Naive thymus-derived CD8-positive, alpha-beta T cell (primary cell): Measurements from ENCODE around the gene EPHA1. TPM values are rescaled to one million over a fixed set of nuclear protein-coding genes. Genes with fewer than 3 reads are reported as not detected.
"Not testable (repeated sequence)": the region's sequence is repeated elsewhere in the genome, so short reads cannot be mapped to it uniquely, and the experiment has no call there.

ENCODE experiments used
- ATAC-seq, 2 donors: fragments of 150-1000 bp; cut with Tn5 transposase in 1 of 2; sonication (Bioruptor Pico), chemical (Tn5 transposase) in 1 of 2; 1 replicate in 1 of 2; 2 replicates in 1 of 2; pipeline ENCODE4 v1.10.0; 2021; ENCODE audit warnings: mild to moderate bottlenecking in 2 of 2, moderate library complexity in 2 of 2
- POLR2A ChIA-PET: fragments of 350-600 bp; sonication (Branson Sonifier 250); formaldehyde crosslinking; loops from one replicate; lab custom pipeline; 2021; ENCODE audit warnings: antibody characterized with exemption; lab: Charles Lee
- DNase-seq, 10 donors: peaks; one replicate each; pipeline versions ENCODE4 v3.0.0 to v3.0.0-alpha.2; 2020 to 2022
- H3K27ac Mint-ChIP-seq, 10 donors: one replicate each; pipeline ENCODE4 v1.8.0; 2020 to 2022; ENCODE audit warnings: mild to moderate bottlenecking in 10 of 10, mixed read lengths in 10 of 10, moderate library complexity in 4 of 10, inconsistent platforms in 1 of 10
- H3K27me3 Mint-ChIP-seq, 5 donors: one replicate each; pipeline ENCODE4 v1.8.0; 2021 to 2022; ENCODE audit warnings: mixed read lengths in 5 of 5
- H3K36me3 Mint-ChIP-seq, 3 donors: one replicate each; pipeline ENCODE4 v1.8.0; 2020 to 2022; ENCODE audit warnings: mixed read lengths in 3 of 3, mild to moderate bottlenecking in 2 of 3, inconsistent platforms in 1 of 3
- H3K4me1 Mint-ChIP-seq, 4 donors: one replicate each; pipeline ENCODE4 v1.8.0; 2021 to 2022; ENCODE audit warnings: mixed read lengths in 4 of 4
- H3K4me3 Mint-ChIP-seq, 10 donors: one replicate each; pipeline ENCODE4 v1.8.0; 2020 to 2022; ENCODE audit warnings: mild to moderate bottlenecking in 10 of 10, mixed read lengths in 10 of 10, moderate library complexity in 6 of 10, inconsistent platforms in 1 of 10
- H3K9me3 Mint-ChIP-seq, 9 donors: one replicate each; pipeline ENCODE4 v1.8.0; 2020 to 2022; ENCODE audit warnings: mixed read lengths in 9 of 9, mild to moderate bottlenecking in 3 of 9, inconsistent platforms in 1 of 9, moderate library complexity in 1 of 9
- polyA plus RNA-seq, 3 donors: library from polyadenylated mRNA; unstranded; fragments of 300-500 nt; fragmentation: Illumina TruSeq; gene quantifications; one replicate each; pipeline ENCODE4 v1.2.3, GENCODE V29; 2021
- total RNA-seq, 8 experiments: library from RNA in 2 of 8; stranded (reverse) in 2 of 8; gene quantifications; one replicate each; pipeline ENCODE4 v1.2.3 and lab custom pipeline; 2021 to 2026

EPHA1 gene
- total and polyA plus RNA-seq, 5 experiments from 2014 or later: 10.1 to 44.9 (median 37.1) TPM

GRCh38 chr7:143398616-143399015 is 10.0 kb downstream of the EPHA1 start:
- POLR2A ChIA-PET: interaction anchor here (1.2 to 11.9 kb wide), 4 partner anchors 8 to 111 kb away, joined by 3 to 91 read pairs (median 6); partner anchors contain the start of genes CASP2, EPHA1 and ZYX
- H3K4me3 Mint-ChIP-seq: no peak overlapping the region

GRCh38 chr7:143397710-143398530 is 10.7 kb downstream of the EPHA1 start:
- no peaks in the 10 kb centered on the region for H3K27me3 Mint-ChIP-seq
- H3K4me1 Mint-ChIP-seq: peaks cover 17 to 45% (median 30%) of the 10 kb centered on the region in 4 donors
- H3K9me3 Mint-ChIP-seq: no peaks in the 10 kb centered on the region
- H3K27ac Mint-ChIP-seq: peak overlapping the region in 3 of 10 donors; percentile 32 to 63 (median 48)
- no peak for DNase-seq
- peaks cover 0 to 82% (median 4%) of the 10 kb centered on the region in 3 donors for H3K36me3 Mint-ChIP-seq
- POLR2A ChIA-PET: interaction anchor here (1.3 to 11.9 kb wide), 4 partner anchors 8 to 23 kb away, joined by 4 to 91 read pairs (median 6); partner anchors contain the start of genes EPHA1 and ZYX
- no peak for ATAC-seq
- peak overlapping the region in 1 of 10 donors; percentile 55 for H3K4me3 Mint-ChIP-seq

More at GRCh38 chr7:143398616-143399015, 10.0 kb downstream of the EPHA1 start:
- Mint-ChIP-seq H3K9me3 (no peaks in the 10 kb centered on the region), H3K27ac (peak overlapping the region in 4 of 10 donors; percentile 4 to 43 (median 19)), H3K27me3 (no peaks in the 10 kb centered on the region), H3K36me3 (peaks cover 0 to 80% (median 4%) of the 10 kb centered on the region in 3 donors), H3K4me1 (peaks cover 20 to 47% (median 33%) of the 10 kb centered on the region in 4 donors)
- ATAC-seq (no peak), DNase-seq (no peak)

- H3K36me3 Mint-ChIP-seq: peaks cover 0 to 84% (median 4%) of the 10 kb centered on the region in 3 donors
- POLR2A ChIA-PET: interaction anchor here (1.0 to 11.9 kb wide), 5 partner anchors 9 to 22 kb away, joined by 3 to 91 read pairs (median 4); partner anchors contain the start of genes EPHA1 and ZYX
Measured at GRCh38 chr7:143396625-143397556, 11.8 kb downstream of the EPHA1 start.

GRCh38 chr7:143396182-143396581 is 12.5 kb downstream of the EPHA1 start:
- ATAC-seq: no peak
- POLR2A ChIA-PET: interaction anchor here (1.0 to 11.9 kb wide), 3 partner anchors 10 to 17 kb away, joined by 3 to 91 read pairs (median 17); partner anchors contain the start of gene EPHA1
- no peaks in the 10 kb centered on the region for H3K27me3 Mint-ChIP-seq
- peaks cover 0 to 87% (median 3%) of the 10 kb centered on the region in 3 donors for H3K36me3 Mint-ChIP-seq
- peak overlapping the region in 6 of 10 donors; percentile 27 to 95 (median 66) for H3K27ac Mint-ChIP-seq
- no peaks in the 10 kb centered on the region for H3K9me3 Mint-ChIP-seq
- no peak for DNase-seq
- H3K4me3 Mint-ChIP-seq: no peak overlapping the region
- peaks cover 11 to 35% (median 22%) of the 10 kb centered on the region in 4 donors for H3K4me1 Mint-ChIP-seq

More at GRCh38 chr7:143396625-143397556, 11.8 kb downstream of the EPHA1 start:
- ATAC-seq: no peak
- Mint-ChIP-seq H3K4me1 (peaks cover 13 to 40% (median 25%) of the 10 kb centered on the region in 4 donors), H3K4me3 (no peak overlapping the region), H3K27me3 (no peaks in the 10 kb centered on the region), H3K27ac (peak overlapping the region in 6 of 10 donors; percentile 48 to 89 (median 66)), H3K9me3 (no peaks in the 10 kb centered on the region)
- no peak for DNase-seq

GRCh38 chr7:143395187-143396149 is 13.2 kb downstream of the EPHA1 start:
- DNase-seq (no peak), ATAC-seq (no peak)
- Mint-ChIP-seq H3K9me3 (no peaks in the 10 kb centered on the region), H3K36me3 (peaks cover 0 to 87% (median 0%) of the 10 kb centered on the region in 3 donors), H3K27ac (peak overlapping the region; percentile 27 to 95 (median 85)), H3K4me1 (peaks cover 11 to 31% (median 17%) of the 10 kb centered on the region in 4 donors), H3K4me3 (peak overlapping the region in 2 of 10 donors; percentile 1 to 22), H3K27me3 (no peaks in the 10 kb centered on the region)
- POLR2A ChIA-PET: interaction anchor here (1.0 to 11.9 kb wide), 3 partner anchors 10 to 16 kb away, joined by 3 to 91 read pairs (median 17); partner anchors contain the start of gene EPHA1

- peaks cover 15 to 35% (median 21%) of the 10 kb centered on the region in 4 donors for H3K4me1 Mint-ChIP-seq
- peak overlapping the region in 9 of 10 donors; percentile 65 to 95 (median 89) for H3K27ac Mint-ChIP-seq
- peaks cover 0 to 87% (median 0%) of the 10 kb centered on the region in 3 donors for H3K36me3 Mint-ChIP-seq
- H3K4me3 Mint-ChIP-seq: peak overlapping the region in 1 of 10 donors; percentile 1
- H3K9me3 Mint-ChIP-seq: no peaks in the 10 kb centered on the region
- no peaks in the 10 kb centered on the region for H3K27me3 Mint-ChIP-seq
- DNase-seq: no peak
- POLR2A ChIA-PET: interaction anchor here (3.4 to 11.9 kb wide), 2 partner anchors 10 to 11 kb away, joined by 17 to 91 read pairs; partner anchors contain the start of gene EPHA1
- no peak for ATAC-seq
Measured at GRCh38 chr7:143394777-143395176, 13.9 kb downstream of the EPHA1 start.

- H3K27ac Mint-ChIP-seq: peak overlapping the region in 9 of 10 donors; percentile 56 to 95 (median 83)
- H3K36me3 Mint-ChIP-seq: peaks cover 0 to 85% (median 0%) of the 10 kb centered on the region in 3 donors
- ATAC-seq (no peak), DNase-seq (no peak)
- H3K27me3 Mint-ChIP-seq: no peaks in the 10 kb centered on the region
- H3K4me1 Mint-ChIP-seq: peaks cover 20 to 43% (median 24%) of the 10 kb centered on the region in 4 donors
- no peak overlapping the region for H3K4me3 Mint-ChIP-seq
- POLR2A ChIA-PET: interaction anchor here (1.3 to 11.9 kb wide), 3 partner anchors 9 to 14 kb away, joined by 7 to 91 read pairs (median 17); partner anchors contain the start of gene EPHA1
- H3K9me3 Mint-ChIP-seq: no peaks in the 10 kb centered on the region
Measured at GRCh38 chr7:143394068-143394467, 14.6 kb downstream of the EPHA1 start.

GRCh38 chr7:143393267-143394041 is 15.2 kb downstream of the EPHA1 start:
- DNase-seq (no peak), ATAC-seq (no peak)
- H3K4me1 Mint-ChIP-seq: peaks cover 20 to 46% (median 24%) of the 10 kb centered on the region in 4 donors
- POLR2A ChIA-PET: interaction anchor here (0.5 to 11.9 kb wide), 6 partner anchors 8 to 99 kb away, joined by 3 to 91 read pairs (median 8); partner anchors contain the start of gene EPHA1
- H3K36me3 Mint-ChIP-seq: peaks cover 0 to 81% (median 0%) of the 10 kb centered on the region in 3 donors
- H3K27ac Mint-ChIP-seq: peak overlapping the region; percentile 31 to 95 (median 79)
- H3K9me3 Mint-ChIP-seq: no peaks in the 10 kb centered on the region
- H3K4me3 Mint-ChIP-seq: no peak overlapping the region
- H3K27me3 Mint-ChIP-seq: no peaks in the 10 kb centered on the region

- Mint-ChIP-seq H3K4me1 (peaks cover 19 to 47% (median 24%) of the 10 kb centered on the region in 4 donors), H3K27me3 (no peaks in the 10 kb centered on the region), H3K36me3 (peaks cover 0 to 78% (median 0%) of the 10 kb centered on the region in 3 donors), H3K4me3 (no peak overlapping the region), H3K9me3 (no peaks in the 10 kb centered on the region), H3K27ac (peak overlapping the region in 6 of 10 donors; percentile 31 to 95 (median 67))
- POLR2A ChIA-PET: interaction anchor here (0.6 to 11.9 kb wide), 5 partner anchors 8 to 419 kb away, joined by 3 to 91 read pairs (median 7); partner anchors contain the start of gene EPHA1
- ATAC-seq (no peak), DNase-seq (no peak)
Measured at GRCh38 chr7:143392875-143393266, 15.8 kb downstream of the EPHA1 start.

GRCh38 chr7:143392427-143392826 is 16.2 kb downstream of the EPHA1 start:
- peaks cover 15 to 50% (median 26%) of the 10 kb centered on the region in 4 donors for H3K4me1 Mint-ChIP-seq
- H3K4me3 Mint-ChIP-seq, H3K27me3 Mint-ChIP-seq, DNase-seq, ATAC-seq, H3K9me3 Mint-ChIP-seq: not testable (repeated sequence)
- POLR2A ChIA-PET: interaction anchor here (0.6 to 11.9 kb wide), 4 partner anchors 8 to 420 kb away, joined by 3 to 91 read pairs (median 8); partner anchors contain the start of gene EPHA1
- peaks cover 0 to 77% (median 0%) of the 10 kb centered on the region in 3 donors for H3K36me3 Mint-ChIP-seq
- peak overlapping the region in 5 of 10 donors; percentile 25 to 80 (median 62) for H3K27ac Mint-ChIP-seq
